GM18498 (cell line): ENCODE measurements around the gene LHFPL6.

Source experiments
- ATAC-seq: cut with Tn5 transposase; IDR thresholded peaks from one replicate; pipeline ENCODE4 v1.9.1; 2021; ENCODE audit warnings: mild to moderate bottlenecking, moderate library complexity; ENCODE audit not compliant: unreplicated experiment

LHFPL6 gene

GRCh38 chr13:39596176-39596575, 6.8 kb downstream of the LHFPL6 start:
- ATAC-seq, result no peak

DNA sequence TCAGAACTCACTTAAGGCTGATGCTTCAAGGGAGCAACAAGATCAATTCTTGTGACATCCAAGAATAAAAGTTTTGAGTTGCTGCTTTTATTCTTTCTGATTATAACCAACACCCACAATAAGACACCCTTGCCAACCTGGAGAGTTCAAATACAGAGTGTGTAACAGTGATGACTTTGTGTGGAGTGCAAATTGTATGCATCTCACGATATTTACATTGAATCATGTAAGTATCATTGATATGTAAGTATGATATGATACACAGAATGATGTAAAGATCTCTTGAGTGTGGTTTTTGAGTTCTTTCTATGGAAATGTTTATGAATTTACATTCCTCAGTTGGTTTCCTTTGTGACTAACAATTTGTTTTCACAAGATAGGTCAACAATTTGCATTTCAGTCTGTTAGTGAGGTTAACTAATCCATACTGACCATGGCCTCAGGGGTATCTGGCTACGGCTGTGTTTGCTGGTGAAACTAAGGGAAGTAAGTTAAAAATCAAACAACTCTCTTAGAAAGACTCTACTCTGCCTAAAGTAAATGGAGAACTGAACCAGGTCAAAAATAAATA, 12.4 kb downstream of the LHFPL6 start:
- ATAC-seq, result no peak

- ATAC-seq, result no peak
Measured at GRCh38 chr13:39588384-39588783, 14.6 kb downstream of the LHFPL6 start.

- no peak for ATAC-seq
Measured at GRCh38 chr13:39587939-39588338, 15.1 kb downstream of the LHFPL6 start.

GRCh38 chr13:39586958-39587605, 15.9 kb downstream of the LHFPL6 start:
- ATAC-seq, result no peak

DNA sequence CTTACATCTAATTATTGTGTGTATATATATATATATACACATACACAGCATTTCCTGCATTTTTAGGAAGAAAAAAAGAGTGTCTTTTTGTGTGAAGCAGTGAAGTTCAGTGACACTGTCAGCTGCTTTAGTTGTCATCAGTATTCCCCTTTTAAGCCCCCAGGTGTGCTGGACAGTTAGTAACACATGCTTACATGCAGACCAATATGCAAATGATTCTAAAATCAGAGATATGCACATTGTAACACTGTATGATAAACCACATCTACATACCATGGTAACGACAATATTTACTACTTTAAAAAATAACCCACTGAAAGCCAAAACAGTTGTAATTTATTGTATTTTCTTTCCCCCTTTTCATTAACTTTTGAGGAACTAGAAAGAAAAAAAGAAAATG, 16.8 kb downstream of the LHFPL6 start:
- ATAC-seq, result no peak

DNA sequence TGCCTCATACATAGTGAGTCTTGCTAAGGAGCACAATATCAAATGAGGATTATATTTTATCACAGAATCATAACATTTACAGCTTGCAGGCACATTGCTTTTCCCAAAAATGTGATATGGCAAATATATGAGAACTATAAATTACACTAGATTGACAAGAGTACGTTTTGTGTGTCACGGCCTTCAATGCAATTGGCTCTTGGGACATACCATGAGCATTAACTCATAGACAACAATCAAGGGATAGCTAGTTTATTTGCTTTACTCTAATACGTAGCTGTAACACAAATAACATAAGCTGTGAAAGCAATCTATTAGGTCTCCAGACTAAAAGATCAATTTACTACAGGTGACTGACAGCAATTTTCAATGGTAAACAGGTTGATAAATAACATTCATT, 17.8 kb downstream of the LHFPL6 start:
- no peak for ATAC-seq

GRCh38 chr13:39580881-39581575, 22.0 kb downstream of the LHFPL6 start:
- no peak for ATAC-seq

GRCh38 chr13:39578821-39579291, 24.1 kb downstream of the LHFPL6 start:
- ATAC-seq, result no peak

GRCh38 chr13:39577838-39578491, 25.0 kb downstream of the LHFPL6 start:
- no peak for ATAC-seq

- no peak for ATAC-seq
Measured at GRCh38 chr13:39577203-39577602, 25.8 kb downstream of the LHFPL6 start.

DNA sequence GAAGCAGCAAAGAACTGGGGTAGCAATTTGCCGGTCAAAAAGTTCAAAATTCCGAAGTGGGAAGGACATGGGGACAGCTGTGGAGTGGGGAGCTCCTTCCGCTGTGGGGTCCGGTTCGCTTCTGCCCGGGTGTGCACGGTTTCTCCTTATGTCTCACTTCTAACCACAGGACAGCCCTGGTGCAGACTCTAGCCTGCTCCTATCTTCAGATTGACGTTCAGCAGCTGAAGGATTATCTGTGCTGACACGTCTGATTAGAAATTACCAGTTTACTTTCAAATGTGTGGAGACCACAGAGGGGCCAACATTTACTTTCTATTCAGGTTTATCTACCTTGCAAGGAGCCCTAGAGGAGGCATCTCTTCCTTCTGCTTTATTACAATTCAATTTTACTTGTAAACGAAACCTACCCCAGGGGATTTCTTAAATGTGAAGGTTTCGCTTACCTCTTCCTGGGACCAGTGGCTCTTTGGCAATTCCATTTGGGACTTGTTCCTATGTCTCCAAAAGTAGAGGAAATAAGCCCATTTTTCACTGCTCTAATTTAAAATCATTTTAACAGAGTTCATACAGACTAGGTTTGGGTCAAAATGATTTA, 27.3 kb downstream of the LHFPL6 start:
- no peak for ATAC-seq

- no peak for ATAC-seq
Measured at GRCh38 chr13:39571502-39572092, 31.4 kb downstream of the LHFPL6 start.

DNA sequence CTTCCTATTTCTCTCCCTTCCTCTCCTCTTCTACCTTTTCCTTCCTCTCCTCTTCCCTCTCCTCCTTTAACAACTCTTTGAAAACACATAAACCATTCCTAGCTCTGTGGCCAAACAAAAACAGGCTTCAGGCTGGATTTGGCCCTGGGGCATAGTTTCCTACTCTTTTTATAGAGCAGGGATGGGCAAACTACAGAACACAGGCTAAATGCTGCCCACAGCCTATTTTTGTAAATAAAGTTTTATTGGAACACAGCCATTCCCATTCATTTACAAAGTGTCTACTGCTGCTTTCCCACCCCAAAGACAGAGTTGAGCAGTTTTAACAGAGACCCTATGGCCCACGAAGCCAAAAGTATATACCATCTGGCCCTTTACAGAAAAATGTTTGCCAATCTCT, 35.4 kb downstream of the LHFPL6 start:
- no peak for ATAC-seq

- ATAC-seq, result no peak
Measured at GRCh38 chr13:39566216-39566869, 36.6 kb downstream of the LHFPL6 start.

DNA sequence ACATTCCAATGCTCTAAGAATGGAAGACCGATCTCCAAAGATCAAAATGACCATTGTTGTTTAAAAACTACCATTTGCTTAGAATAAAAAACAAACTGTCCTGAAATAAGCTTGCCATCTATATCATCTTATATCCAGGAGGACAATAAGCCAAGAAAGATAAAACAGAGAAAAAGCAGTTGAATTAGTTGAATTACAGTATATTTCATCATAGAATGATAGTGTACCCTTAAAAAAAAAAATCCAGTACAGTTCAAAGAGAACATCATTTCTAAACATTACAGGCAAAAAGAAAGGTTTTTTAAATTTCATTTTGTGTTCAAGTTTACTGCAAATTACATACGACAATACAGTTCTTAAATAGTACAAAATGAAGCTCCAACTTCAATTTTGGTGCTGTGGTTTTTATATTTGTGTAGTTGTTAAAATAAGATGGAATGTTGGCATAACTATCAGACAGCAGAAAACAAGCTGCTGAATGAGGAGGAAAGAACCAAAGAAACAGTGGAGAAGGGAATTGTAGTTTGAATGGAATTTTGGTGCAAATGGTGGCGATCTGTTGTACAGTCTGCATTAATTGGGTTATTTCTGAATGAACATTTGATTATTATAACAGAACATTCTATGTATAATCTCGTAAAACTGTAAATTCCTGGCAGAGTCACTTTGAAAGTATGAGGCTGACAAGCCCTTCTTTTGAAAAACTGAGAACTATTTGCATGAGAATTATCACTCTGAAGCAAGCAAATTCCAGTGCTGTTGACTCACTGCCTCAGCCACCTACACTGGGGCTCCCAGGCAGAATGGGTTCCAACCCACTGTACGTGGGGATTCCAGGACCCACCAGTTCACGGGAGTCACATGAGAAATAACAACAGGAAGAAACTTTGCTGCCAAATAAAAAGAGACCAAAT, 37.7 kb downstream of the LHFPL6 start:
- no peak for ATAC-seq

DNA sequence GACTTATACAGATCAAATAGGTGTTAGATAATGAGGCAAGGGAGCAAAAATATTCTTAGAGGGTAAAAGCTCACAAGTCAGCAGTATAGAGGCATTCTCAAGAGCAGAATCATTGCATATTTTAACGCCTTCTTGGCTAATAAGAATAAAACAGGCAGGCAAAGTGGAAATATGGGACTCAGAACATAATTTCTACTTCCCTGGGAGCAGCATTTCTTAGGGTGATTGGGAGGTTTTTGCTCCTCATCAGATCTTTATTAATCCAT, 39.6 kb downstream of the LHFPL6 start:
- ATAC-seq, result no peak

GRCh38 chr13:39561971-39562370, 41.0 kb downstream of the LHFPL6 start:
- no peak for ATAC-seq

DNA sequence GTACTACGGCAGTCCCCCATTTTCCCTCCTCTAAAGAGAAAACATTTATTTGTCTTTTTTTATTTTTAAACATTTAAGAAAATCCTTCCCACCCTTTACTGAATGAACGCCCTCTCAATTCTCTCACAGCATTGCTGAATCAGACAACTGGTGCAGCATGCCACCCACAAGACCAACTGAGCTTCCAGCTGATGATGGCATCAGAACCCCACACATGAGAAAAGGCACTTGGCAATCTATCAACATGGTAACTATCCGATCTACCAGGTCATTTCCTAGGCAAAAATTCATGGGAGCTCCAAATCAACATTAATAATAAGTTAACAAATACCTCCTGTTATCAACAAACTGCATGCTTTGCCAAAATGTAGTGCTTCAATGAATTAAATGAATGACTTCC, 43.1 kb downstream of the LHFPL6 start:
- no peak for ATAC-seq
